Measurements from ENCODE around the gene CYFIP1.

Gene CYFIP1

GRCh38 chr15:22888120-22888859, 91.9 kb downstream of the CYFIP1 start:
- DNase-seq = peak; percentile 75 to 88 (median 83)

- peak; percentile 74 to 88 (median 79) for DNase-seq
Measured at GRCh38 chr15:22887157-22887951, 92.8 kb downstream of the CYFIP1 start.

- no peak for DNase-seq
Measured at GRCh38 chr15:22885120-22885519, 95.0 kb downstream of the CYFIP1 start.

- DNase-seq = no peak
Measured at GRCh38 chr15:22884344-22884743, 95.8 kb downstream of the CYFIP1 start.

- no peak for DNase-seq
Measured at GRCh38 chr15:22883196-22883595, 97.0 kb downstream of the CYFIP1 start.

- DNase-seq = no peak
Measured at GRCh38 chr15:22881739-22882440, 98.3 kb downstream of the CYFIP1 start.

GRCh38 chr15:22880981-22881738, 99.0 kb downstream of the CYFIP1 start:
- no peak for DNase-seq

- DNase-seq = no peak
Measured at GRCh38 chr15:22880068-22880980, 99.8 kb downstream of the CYFIP1 start.

GRCh38 chr15:22878103-22878502, 102.1 kb downstream of the CYFIP1 start:
- DNase-seq = no peak

GRCh38 chr15:22877607-22878006, 102.6 kb downstream of the CYFIP1 start:
- DNase-seq = no peak

GRCh38 chr15:22877117-22877516, 103.1 kb downstream of the CYFIP1 start:
- no peak for DNase-seq

GRCh38 chr15:22874966-22875365, 105.2 kb downstream of the CYFIP1 start:
- DNase-seq = no peak

- DNase-seq = no peak
Measured at GRCh38 chr15:22874256-22874655, 105.9 kb downstream of the CYFIP1 start.

GRCh38 chr15:22873841-22874240, 106.3 kb downstream of the CYFIP1 start:
- no peak for DNase-seq

- DNase-seq = no peak
Measured at GRCh38 chr15:22872936-22873701, 107.0 kb downstream of the CYFIP1 start.

- no peak for DNase-seq
Measured at GRCh38 chr15:22871481-22872086, 108.6 kb downstream of the CYFIP1 start.

GRCh38 chr15:22870865-22871264, 109.3 kb downstream of the CYFIP1 start:
- DNase-seq = no peak

GRCh38 chr15:22869856-22870255, 110.3 kb downstream of the CYFIP1 start:
- no peak for DNase-seq

GRCh38 chr15:22868928-22869327, 111.2 kb downstream of the CYFIP1 start:
- no peak for DNase-seq

- DNase-seq = no peak
Measured at GRCh38 chr15:22868495-22868894, 111.7 kb downstream of the CYFIP1 start.
